SU-DHL-6 (cell line): ENCODE data around the gene UTP4.
A peak's percentile ranks its signal among the peaks of the same experiment; 100 is the strongest.

Experiments used
- H2AFZ ChIP-seq: fragments of 200-600 bp; sonication (generic); 2 replicates; pipeline ENCODE4 v1.6.1; 2014; ENCODE audit warnings: low read depth, mild to moderate bottlenecking, moderate library complexity, mixed read lengths, antibody characterized with exemption, low read length; ENCODE audit not compliant: severe bottlenecking
- H3F3A ChIP-seq: fragments of 200-600 bp; shearing (Covaris generic); 2 replicates; pipeline ENCODE4 v1.6.0; 2016; ENCODE audit warnings: antibody characterized with exemption, mild to moderate bottlenecking; ENCODE audit not compliant: insufficient read depth
- H3K27ac ChIP-seq: fragments of 200-600 bp; sonication (generic); 2 replicates; pipeline ENCODE4 v1.5.1; 2016; ENCODE audit warnings: low read depth, mild to moderate bottlenecking, low read length, moderate library complexity, mixed read lengths
- H3K27me3 ChIP-seq: fragments of 200-600 bp; sonication (generic), shearing (Covaris generic); 2 replicates; pipeline ENCODE4 v1.6.0; 2014; ENCODE audit warnings: mild to moderate bottlenecking, low read length
- H3K36me3 ChIP-seq: fragments of 200-600 bp; sonication (generic); 2 replicates; pipeline ENCODE4 v1.6.1; 2014; ENCODE audit warnings: mild to moderate bottlenecking, low read length, mixed read lengths
- H3K4me2 ChIP-seq: fragments of 300-600, 200-600 bp; shearing (Covaris generic), sonication (generic); 2 replicates; pipeline ENCODE4 v1.6.0; 2014; ENCODE audit warnings: low read length, low read depth, mild to moderate bottlenecking; ENCODE audit not compliant: poor library complexity, severe bottlenecking
- H3K4me3 ChIP-seq: fragments of 200-600 bp; sonication (generic); 2 replicates; pipeline ENCODE4 v1.5.1; 2014; ENCODE audit warnings: antibody characterized with exemption, low read length, mild to moderate bottlenecking, mixed read lengths; ENCODE audit not compliant: insufficient read depth, poor library complexity, severe bottlenecking
- H3K79me2 ChIP-seq: fragments of 200-600 bp; sonication (generic); 2 replicates; pipeline ENCODE4 v1.6.1; 2014; ENCODE audit warnings: mild to moderate bottlenecking, low read length, moderate library complexity; ENCODE audit not compliant: insufficient read depth
- H3K9ac ChIP-seq: fragments of 200-600 bp; sonication (generic); 2 replicates; pipeline ENCODE4 v1.7.0; 2014; ENCODE audit warnings: mild to moderate bottlenecking, low read length
- H3K9me2 ChIP-seq: fragments of 200-600 bp; sonication (generic); replicated peaks from 2 replicates; pipeline ENCODE4 v1.6.1; 2014; ENCODE audit warnings: low read length; ENCODE audit not compliant: insufficient read depth
- H3K9me3 ChIP-seq: fragments of 200-600 bp; sonication (generic); 2 replicates; pipeline ENCODE4 v1.6.1; 2014; ENCODE audit warnings: low read length, mixed read lengths; ENCODE audit not compliant: insufficient read depth
- H4K20me1 ChIP-seq: fragments of 200-600 bp; sonication (generic); 2 replicates; pipeline ENCODE4 v1.6.1; 2014; ENCODE audit warnings: low read depth, mild to moderate bottlenecking, antibody characterized with exemption, low read length, moderate library complexity, mixed read lengths
- EZH2phosphoT487 ChIP-seq: fragments of 200-600 bp; sonication (generic), shearing (Covaris generic); conservative IDR thresholded peaks from 2 replicates; pipeline ENCODE4 v1.6.1; 2018; ENCODE audit warnings: mild to moderate bottlenecking, antibody characterized with exemption, low read length, moderate library complexity, mixed read lengths
- TF ChIP-seq, protein P1 (sequence below): fragments of 200-600 bp; sonication (generic); IDR thresholded peaks from one replicate; pipeline ENCODE4 v1.5.1; 2017; ENCODE audit warnings: antibody characterized with exemption, mild to moderate bottlenecking, low read length, moderate library complexity; ENCODE audit not compliant: insufficient read depth, poor library complexity, severe bottlenecking

The UTP4 gene

DNA sequence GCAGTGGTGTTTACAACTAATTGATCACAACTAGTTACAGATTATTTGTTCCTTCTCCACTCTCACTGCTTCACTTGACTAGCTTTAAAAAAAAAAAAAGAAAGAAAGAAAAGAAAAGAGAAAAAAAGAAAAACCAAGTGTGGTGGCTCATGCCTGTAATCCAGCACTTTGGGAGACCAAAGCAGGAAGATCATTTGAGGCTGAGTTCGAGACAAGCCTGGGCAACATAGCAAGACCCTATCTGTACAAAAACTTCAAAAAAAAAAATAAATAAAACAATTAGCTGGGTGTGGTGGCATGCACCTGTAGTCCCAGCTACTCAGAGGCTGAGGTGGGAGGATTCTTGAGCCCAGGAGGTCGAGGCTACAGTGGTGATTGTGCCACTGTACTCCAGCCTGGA is 58.7 kb downstream of the UTP4 start:
- peaks cover 34% of the 10 kb centered on the region for H3F3A ChIP-seq
- H3K79me2 ChIP-seq = peaks cover 80% of the 10 kb centered on the region
- no peaks in the 10 kb centered on the region for H3K9me3 ChIP-seq
- no peak overlapping the region for H2AFZ ChIP-seq
- 0 out of 2 replicates have a peak overlapping the region, but pooled peaks have one; percentile 90 for H3K27ac ChIP-seq
- TF ChIP-seq, protein P1, sequence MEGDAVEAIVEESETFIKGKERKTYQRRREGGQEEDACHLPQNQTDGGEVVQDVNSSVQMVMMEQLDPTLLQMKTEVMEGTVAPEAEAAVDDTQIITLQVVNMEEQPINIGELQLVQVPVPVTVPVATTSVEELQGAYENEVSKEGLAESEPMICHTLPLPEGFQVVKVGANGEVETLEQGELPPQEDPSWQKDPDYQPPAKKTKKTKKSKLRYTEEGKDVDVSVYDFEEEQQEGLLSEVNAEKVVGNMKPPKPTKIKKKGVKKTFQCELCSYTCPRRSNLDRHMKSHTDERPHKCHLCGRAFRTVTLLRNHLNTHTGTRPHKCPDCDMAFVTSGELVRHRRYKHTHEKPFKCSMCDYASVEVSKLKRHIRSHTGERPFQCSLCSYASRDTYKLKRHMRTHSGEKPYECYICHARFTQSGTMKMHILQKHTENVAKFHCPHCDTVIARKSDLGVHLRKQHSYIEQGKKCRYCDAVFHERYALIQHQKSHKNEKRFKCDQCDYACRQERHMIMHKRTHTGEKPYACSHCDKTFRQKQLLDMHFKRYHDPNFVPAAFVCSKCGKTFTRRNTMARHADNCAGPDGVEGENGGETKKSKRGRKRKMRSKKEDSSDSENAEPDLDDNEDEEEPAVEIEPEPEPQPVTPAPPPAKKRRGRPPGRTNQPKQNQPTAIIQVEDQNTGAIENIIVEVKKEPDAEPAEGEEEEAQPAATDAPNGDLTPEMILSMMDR = no peak
- TF ChIP-seq EZH2phosphoT487 = no peak
- no peaks in the 10 kb centered on the region for H3K36me3 ChIP-seq
- peak overlapping the region; percentile 98 for H3K4me2 ChIP-seq
- no peaks in the 10 kb centered on the region for H3K9me2 ChIP-seq
- no peak overlapping the region for H3K9ac ChIP-seq
- 0 out of 2 replicates have a peak, but pooled peaks cover 8% of the 10 kb centered on the region for H4K20me1 ChIP-seq
- no peak overlapping the region for H3K4me3 ChIP-seq
- H3K27me3 ChIP-seq = no peaks in the 10 kb centered on the region

DNA sequence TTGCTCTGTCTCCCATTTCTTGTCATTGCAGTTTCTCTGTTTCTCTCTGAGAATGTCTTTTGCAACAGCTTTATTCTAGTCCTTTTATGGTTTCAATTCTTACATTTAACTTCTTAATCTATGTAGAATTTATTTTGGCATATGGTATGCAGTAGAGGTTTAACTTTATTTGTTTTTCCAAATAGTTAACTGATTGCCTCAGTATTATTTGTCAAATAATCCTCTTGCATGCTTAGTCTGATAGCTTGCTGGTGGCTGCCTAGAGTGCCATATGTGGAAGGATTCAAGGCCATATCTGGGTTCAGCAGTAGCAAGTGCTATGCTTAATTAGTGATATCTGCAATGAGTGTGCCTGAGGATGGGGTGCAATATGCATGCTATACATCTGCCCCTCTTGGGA is 61.4 kb downstream of the UTP4 start:
- Histone ChIP-seq H3K9me3 (no peaks in the 10 kb centered on the region), H3K27me3 (no peaks in the 10 kb centered on the region), H3K4me3 (no peak overlapping the region), H3K27ac (no peak overlapping the region), H4K20me1 (0 out of 2 replicates have a peak, but pooled peaks cover 8% of the 10 kb centered on the region), H3K9me2 (no peaks in the 10 kb centered on the region), H3K79me2 (peaks cover 93% of the 10 kb centered on the region), H3K4me2 (no peak overlapping the region), H3K36me3 (no peaks in the 10 kb centered on the region), H3K9ac (no peak overlapping the region), H2AFZ (no peak overlapping the region), H3F3A (peaks cover 19% of the 10 kb centered on the region; the same call in 1 of the 2 replicates)
- TF ChIP-seq, protein P1 = no peak
- TF ChIP-seq EZH2phosphoT487 = no peak

DNA sequence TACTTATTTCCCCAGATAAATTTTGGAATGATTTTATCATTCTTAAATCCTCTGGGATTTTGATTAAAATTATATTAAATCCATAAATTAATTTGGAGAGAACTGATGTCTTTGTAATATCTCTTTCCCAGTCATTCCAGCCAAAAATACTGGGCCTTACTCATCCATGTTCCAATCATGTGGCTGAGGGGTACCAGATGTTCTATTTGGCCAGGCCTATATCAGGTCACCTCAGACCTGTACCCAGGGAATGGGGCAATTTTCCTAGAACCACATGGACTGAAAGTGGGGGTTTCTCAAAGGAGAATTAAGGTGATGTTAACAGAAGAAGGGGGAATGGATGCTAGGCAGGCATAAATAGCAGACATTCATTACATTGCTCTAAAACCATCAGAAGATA is 62.0 kb downstream of the UTP4 start:
- H3K27me3 ChIP-seq = no peaks in the 10 kb centered on the region
- no peak overlapping the region for H3K4me2 ChIP-seq
- H3F3A ChIP-seq = peaks cover 19% of the 10 kb centered on the region; the same call in 1 of the 2 replicates
- no peaks in the 10 kb centered on the region for H3K9me3 ChIP-seq
- H3K4me3 ChIP-seq = no peak overlapping the region
- no peak overlapping the region for H2AFZ ChIP-seq
- no peak for TF ChIP-seq EZH2phosphoT487
- TF ChIP-seq, protein P1 = no peak
- no peaks in the 10 kb centered on the region for H3K36me3 ChIP-seq
- no peak overlapping the region for H3K9ac ChIP-seq
- H3K27ac ChIP-seq = no peak overlapping the region
- no peaks in the 10 kb centered on the region for H3K9me2 ChIP-seq
- H4K20me1 ChIP-seq = 0 out of 2 replicates have a peak, but pooled peaks cover 8% of the 10 kb centered on the region
- peaks cover 91% of the 10 kb centered on the region for H3K79me2 ChIP-seq
